D341Med (cell line): ENCODE data around the gene RTRAF.

ENCODE experiments used
- DNase-seq: peaks from one replicate; pipeline ENCODE4 v3.0.0; 2012; ENCODE audit warnings: low spot score

RTRAF gene

GRCh38 chr14:52051871-52052270, 62.5 kb downstream of the RTRAF start:
- DNase-seq: no peak

- no peak for DNase-seq
Observed at GRCh38 chr14:52052288-52052943, 63.1 kb downstream of the RTRAF start.

- DNase-seq: no peak
Observed at GRCh38 chr14:52053044-52053443, 63.7 kb downstream of the RTRAF start.

GRCh38 chr14:52054678-52055077, 65.3 kb downstream of the RTRAF start:
- DNase-seq: no peak

- DNase-seq: no peak
Observed at GRCh38 chr14:52055167-52055566, 65.8 kb downstream of the RTRAF start.

GRCh38 chr14:52058341-52058740, 69.0 kb downstream of the RTRAF start:
- DNase-seq: no peak

GRCh38 chr14:52059649-52060048, 70.3 kb downstream of the RTRAF start:
- no peak for DNase-seq

GRCh38 chr14:52060080-52060479, 70.7 kb downstream of the RTRAF start:
- no peak for DNase-seq
